H1 (cell line): Measurements from ENCODE around the gene RNF225. TPM values are rescaled to one million over a fixed set of nuclear protein-coding genes. Genes with fewer than 3 reads are reported as not detected.

ENCODE experiments used
- CTCF ChIA-PET: fragments of 300-600 bp; sonication (Branson Sonifier 250); formaldehyde crosslinking; loops from one replicate; lab custom pipeline; 2021; ENCODE audit not compliant: partially characterized antibody; lab: Charles Lee
- POLR2A ChIA-PET: fragments of 300-600 bp; sonication (Branson Sonifier 250); formaldehyde crosslinking; loops from one replicate; lab custom pipeline; 2021; ENCODE audit warnings: inconsistent platforms; ENCODE audit not compliant: partially characterized antibody; lab: Charles Lee
- DNase-seq, 2 experiments: peaks; one replicate each; pipeline versions ENCODE4 v3.0.0 to v3.0.0-alpha.2; 2010 to 2022; ENCODE audit warnings: low spot score in 2 of 2, low read depth in 1 of 2, mixed read lengths in 1 of 2
- FAIRE-seq: peaks from 2 replicates; lab custom pipeline; 2011; peaks lifted over from hg19 to GRCh38; lab: Jason Lieb, UNC
- H2AFZ ChIP-seq: 2 replicates; pipeline ENCODE4 v1.8.1; 2012; ENCODE audit warnings: low read length, inconsistent platforms
- H2AK5ac ChIP-seq: 2 replicates; pipeline ENCODE4 v1.6.1; 2013; ENCODE audit warnings: low read depth, low read length
- H2BK120ac ChIP-seq: replicated peaks from 2 replicates; pipeline ENCODE3; 2013; ENCODE audit warnings: low read depth, low read length, inconsistent platforms
- H2BK12ac ChIP-seq: 2 replicates; pipeline ENCODE4 v1.6.1; 2013; ENCODE audit warnings: low read depth, low read length
- H2BK15ac ChIP-seq: 2 replicates; pipeline ENCODE4 v1.6.1; 2013; ENCODE audit warnings: low read length
- H2BK20ac ChIP-seq: 2 replicates; pipeline ENCODE4 v1.6.1; 2013; ENCODE audit warnings: low read length
- H2BK5ac ChIP-seq: 2 replicates; pipeline ENCODE4 v1.6.1; 2013; ENCODE audit warnings: low read depth, low read length
- H3K14ac ChIP-seq: 2 replicates; pipeline ENCODE4 v1.6.1; 2013; ENCODE audit warnings: inconsistent platforms; ENCODE audit not compliant: insufficient read length
- H3K18ac ChIP-seq: 2 replicates; pipeline ENCODE4 v1.6.1; 2013; ENCODE audit warnings: low read length; ENCODE audit errors: extremely low read depth
- H3K23ac ChIP-seq: 2 replicates; pipeline ENCODE4 v1.6.1; 2013; ENCODE audit warnings: inconsistent platforms; ENCODE audit not compliant: insufficient read length
- H3K23me2 ChIP-seq: 2 replicates; pipeline ENCODE4 v1.6.1; 2013; ENCODE audit warnings: low read depth, low read length
- H3K27ac ChIP-seq: 2 replicates; pipeline ENCODE4 v1.6.1; 2011; ENCODE audit warnings: low read depth, low read length, inconsistent platforms
- H3K27me3 ChIP-seq, 4 experiments: replicated peaks in 1 of 4; 1 replicate in 1 of 4; 2 replicates in 3 of 4; pipeline versions ENCODE4 v1.6.1 to v1.8.1; 2011 to 2013; ENCODE audit warnings: low read length in 3 of 4, mild to moderate bottlenecking in 3 of 4, inconsistent platforms in 2 of 4, mixed read lengths in 2 of 4, moderate library complexity in 1 of 4; ENCODE audit not compliant: control insufficient read depth in 3 of 4, insufficient read depth in 3 of 4; ENCODE audit errors: extremely low read depth in 1 of 4
- H3K36me3 ChIP-seq, 4 experiments: 2 replicates each; pipeline versions ENCODE4 v1.6.1 to v1.8.1; 2011 to 2013; ENCODE audit warnings: mild to moderate bottlenecking in 4 of 4, low read length in 3 of 4, moderate library complexity in 2 of 4, control low read depth in 1 of 4, inconsistent platforms in 1 of 4; ENCODE audit not compliant: insufficient read depth in 4 of 4, control insufficient read depth in 2 of 4
- H3K4ac ChIP-seq: replicated peaks from 2 replicates; pipeline ENCODE3; 2013; ENCODE audit warnings: low read length, low read depth, mixed read lengths, inconsistent platforms; ENCODE audit not compliant: insufficient read length
- H3K4me1 ChIP-seq, 4 experiments: replicated peaks in 1 of 4; 1 replicate in 1 of 4; 2 replicates in 3 of 4; pipeline versions ENCODE4 v1.6.1 to v1.8.1; 2011 to 2013; ENCODE audit warnings: low read length in 3 of 4, inconsistent platforms in 2 of 4, mixed read lengths in 1 of 4; ENCODE audit not compliant: insufficient read depth in 4 of 4, control insufficient read depth in 3 of 4
- H3K4me2 ChIP-seq, 2 experiments: 2 replicates each; pipeline versions ENCODE4 v1.6.1 to v1.8.1; 2011 to 2013; ENCODE audit warnings: low read depth in 2 of 2, low read length in 2 of 2, control low read depth in 1 of 2, inconsistent platforms in 1 of 2, mild to moderate bottlenecking in 1 of 2; ENCODE audit not compliant: insufficient read depth in 1 of 2
- H3K4me3 ChIP-seq, 4 experiments: fragments of 200-600, 300-600 bp in 1 of 4; sonication (generic), shearing (Covaris generic), sonication (Bioruptor Twin) in 1 of 4; 2 replicates each; pipeline versions ENCODE4 v1.5.1 to v1.8.1; 2011 to 2016; ENCODE audit warnings: low read length in 4 of 4, low read depth in 3 of 4, control low read depth in 2 of 4, inconsistent platforms in 2 of 4, mild to moderate bottlenecking in 2 of 4, mixed read lengths in 1 of 4, moderate library complexity in 1 of 4; ENCODE audit not compliant: insufficient read depth in 2 of 4; ENCODE audit errors: extremely low read depth in 1 of 4
- H3K56ac ChIP-seq: replicated peaks from 2 replicates; pipeline ENCODE3; 2013; ENCODE audit warnings: low read depth, mild to moderate bottlenecking, mixed read lengths, low read length, inconsistent platforms; ENCODE audit not compliant: insufficient read length
- H3K79me1 ChIP-seq: 2 replicates; pipeline ENCODE4 v1.6.1; 2013; ENCODE audit warnings: low read depth, low read length, control low read depth
- H3K79me2 ChIP-seq, 2 experiments: 2 replicates each; pipeline versions ENCODE4 v1.6.1 to v1.8.1; 2012 to 2013; ENCODE audit warnings: low read length in 2 of 2, mild to moderate bottlenecking in 2 of 2, inconsistent platforms in 1 of 2; ENCODE audit not compliant: insufficient read depth in 2 of 2, control insufficient read depth in 1 of 2
- H3K9ac ChIP-seq, 4 experiments: replicated peaks in 1 of 4; 1 replicate in 1 of 4; 2 replicates in 3 of 4; pipeline versions ENCODE4 v1.6.1 to v1.8.1; 2011 to 2013; ENCODE audit warnings: low read depth in 3 of 4, low read length in 3 of 4, control low read depth in 2 of 4, mild to moderate bottlenecking in 2 of 4, moderate library complexity in 2 of 4, inconsistent platforms in 1 of 4; ENCODE audit errors: extremely low read depth in 1 of 4
- H3K9me3 ChIP-seq, 2 experiments: 2 replicates each; pipeline versions ENCODE4 v1.6.1 to v1.8.1; 2012 to 2013; ENCODE audit warnings: mild to moderate bottlenecking in 2 of 2, moderate library complexity in 2 of 2, control low read depth in 1 of 2, inconsistent platforms in 1 of 2, low read depth in 1 of 2, low read length in 1 of 2, mixed read lengths in 1 of 2; ENCODE audit not compliant: insufficient read depth in 2 of 2
- H4K20me1 ChIP-seq, 2 experiments: replicated peaks in 1 of 2; 2 replicates each; pipeline versions ENCODE3 to v1.8.1; 2011 to 2013; ENCODE audit warnings: inconsistent platforms in 2 of 2, low read length in 2 of 2, mild to moderate bottlenecking in 1 of 2; ENCODE audit not compliant: insufficient read depth in 2 of 2, control insufficient read depth in 1 of 2
- H4K5ac ChIP-seq: 2 replicates; pipeline ENCODE4 v1.6.1; 2013; ENCODE audit warnings: low read length, low read depth, mixed read lengths, inconsistent platforms; ENCODE audit not compliant: insufficient read length
- H4K8ac ChIP-seq: 2 replicates; pipeline ENCODE4 v1.8.0; 2013; ENCODE audit warnings: mild to moderate bottlenecking, moderate library complexity, low read length, inconsistent platforms; ENCODE audit not compliant: insufficient read depth; ENCODE audit errors: extremely low read depth
- H4K91ac ChIP-seq: replicated peaks from 2 replicates; pipeline ENCODE3; 2013; ENCODE audit warnings: low read length, mixed read lengths, inconsistent platforms; ENCODE audit not compliant: insufficient read length
- HDAC2 ChIP-seq, 2 experiments: fragments of 300-600 bp in 1 of 2; sonication (generic) in 1 of 2; IDR thresholded peaks; 2 replicates each; pipeline ENCODE4 v1.6.1; 2011 to 2012; ENCODE audit warnings: low read depth in 2 of 2, low read length in 2 of 2, mild to moderate bottlenecking in 2 of 2, moderate library complexity in 2 of 2, borderline replicate concordance in 1 of 2, inconsistent platforms in 1 of 2
- RFX5 ChIP-seq: IDR thresholded peaks from 2 replicates; pipeline ENCODE4 v1.6.1; 2011; ENCODE audit warnings: low read depth, low read length, improper control_type of control experiment, borderline replicate concordance
- WGBS, 2 experiments: shearing (Covaris generic) in 1 of 2; methylation state at CpG; one replicate each; pipeline versions ENCODE4 v1.1.6 to v1.1.7; 2013 to 2015; ENCODE audit warnings: low lambda C conversion rate in 2 of 2, mixed read lengths in 2 of 2, inconsistent platforms in 1 of 2, low coverage in 1 of 2, missing lambda C conversion rate in 1 of 2; ENCODE audit not compliant: insufficient replicate concordance in 2 of 2, insufficient coverage in 1 of 2, insufficient read length in 1 of 2; ENCODE audit errors: extremely low coverage in 1 of 2, missing lambda C conversion rate in 1 of 2; 5-methylcytosine and 5-hydroxymethylcytosine counted together
- polyA plus RNA-seq, 7 experiments: library from polyadenylated mRNA; depleted of rRNA in 3 of 7; stranded (reverse) in 5 of 7; unstranded in 2 of 7; fragments of >200 nt in 5 of 7; fragments of 200-250 nt in 2 of 7; gene quantifications; 1 replicate in 5 of 7; 2 replicates in 1 of 7; 4 replicates in 1 of 7; pipeline versions ENCODE4 v1.2.1 to v1.2.3, GENCODE V29; 2011 to 2013; ENCODE audit warnings: missing spikeins in 2 of 7, mixed read lengths in 2 of 7
- total RNA-seq: library from RNA; stranded (reverse); fragmentation: NEBNext Ultra II Directional; extraction: Animal tissue kit (Norgen Biotek cat#: 25700); gene quantifications from 2 replicates; pipeline ENCODE4 v1.2.1, GENCODE V29; 2021

The RNF225 gene
- total and polyA plus RNA-seq, 2 of the 8 experiments (the other 6 are each of a cell fraction or from before 2014, with no cell fraction given), result 0.17 to 1.0 TPM

DNA sequence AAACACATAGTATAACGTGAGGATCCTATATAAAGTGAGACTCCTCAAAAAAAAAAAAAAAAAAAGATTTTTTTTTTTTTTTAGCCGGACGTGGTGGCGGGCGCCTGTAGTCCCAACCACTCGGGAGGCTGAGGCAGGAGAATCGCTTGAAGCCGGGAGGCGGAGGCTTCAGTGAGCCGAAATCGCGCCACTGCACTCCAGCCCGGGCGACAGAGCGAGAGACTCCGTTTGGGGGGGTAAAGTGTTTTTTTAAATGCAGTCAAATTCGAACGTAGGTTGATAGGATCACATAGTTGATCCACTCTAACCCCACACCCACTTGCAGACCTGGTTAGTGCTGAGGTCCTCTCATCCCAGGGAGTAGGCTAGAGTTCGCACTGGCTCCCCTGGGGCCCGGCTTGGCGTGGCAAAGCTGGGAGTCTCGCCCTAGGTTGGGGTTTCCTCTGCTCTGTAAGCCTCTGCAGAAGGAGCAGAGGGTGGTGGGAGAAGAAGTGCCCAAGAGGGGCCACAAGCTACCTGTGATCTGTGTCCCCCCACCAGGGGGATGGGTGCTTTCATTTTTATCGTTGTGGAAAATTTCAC, 6.5 kb downstream of the RNF225 start:
- Histone ChIP-seq H3K23me2 (peaks cover 5% of the 10 kb centered on the region), H3K18ac (no peak overlapping the region), H2BK20ac (no peak overlapping the region), H2AK5ac (no peak overlapping the region), H3K9ac (no peak overlapping the region), H3K56ac (no peak overlapping the region), H3K4me3 (peak overlapping the region; percentile 75 to 84 (median 78)), H3K4me1 (peaks cover 0 to 17% (median 9%) of the 10 kb centered on the region in 4 experiments; a peak in 4 of 7 replicates), H3K4me2 (peak overlapping the region; percentile 50 to 68), H3K27ac (no peak overlapping the region), H3K27me3 (peaks cover under 1 to 16% (median 8%) of the 10 kb centered on the region in 4 experiments; a peak in 6 of 7 replicates), H4K8ac (no peak overlapping the region; the same call in 1 of the 2 replicates), H4K20me1 (peaks cover 0 to 1% of the 10 kb centered on the region in 2 experiments), H2BK12ac (0 out of 2 replicates have a peak overlapping the region, but pooled peaks have one; percentile 27), H2BK15ac (no peak overlapping the region), H4K91ac (no peak overlapping the region), H3K79me1 (no peaks in the 10 kb centered on the region; the same call in 1 of the 2 replicates), H3K23ac (no peak overlapping the region), H4K5ac (no peak overlapping the region), H3K79me2 (no peaks in the 10 kb centered on the region), H3K4ac (peak overlapping the region; percentile 69), H2AFZ (no peak overlapping the region), H2BK120ac (no peak overlapping the region), H2BK5ac (no peak overlapping the region), H3K9me3 (no peaks in the 10 kb centered on the region), H3K14ac (no peak overlapping the region), H3K36me3 (no peaks in the 10 kb centered on the region)
- FAIRE-seq (no peak), DNase-seq (no peak)
- ChIA-PET CTCF (no interaction called here), POLR2A (interaction anchor here (0.6 to 1.0 kb wide), 3 partner anchors 12 to 611 kb away, joined by 3 to 5 read pairs (median 3); no protein-coding TSS in a partner anchor)
- 62% methylated on average over 18 of the region's 23 CpGs; no CpG with 5 or more reads in 1 of the 2 experiments for WGBS, 2 experiments
- no peak for TF ChIP-seq RFX5
- TF ChIP-seq HDAC2 (IDR thresholded peaks at IDR 0.05; ENCODE audit: borderline replicate concordance in 1 of 2, low read depth in 2 of 2, low read length in 2 of 2), result 0 out of 4 replicates have a peak, but pooled peaks of 1 of the 2 experiments have one; percentile 11
